Measurements from ENCODE around the gene PDRG1.
A peak's percentile ranks its signal among the peaks of the same experiment; 100 is the strongest.

PDRG1 gene

GRCh38 chr20:31951530-31952453 is at the start of gene PDRG1:
TSS of gene PDRG1 (minus strand) at chr20:31952046. CDS start at chr20:31951961, 85 bp downstream.
- peak; percentile 96 for DNase-seq

GRCh38 chr20:31998246-31998645 is 46.4 kb upstream of the PDRG1 start:
- no peak for DNase-seq

GRCh38 chr20:31996996-31997395 is 45.1 kb upstream of the PDRG1 start:
- DNase-seq = no peak

- DNase-seq = no peak
Observed at GRCh38 chr20:31992086-31992485, 40.2 kb upstream of the PDRG1 start.

- no peak for DNase-seq
Observed at GRCh38 chr20:31991339-31991705, 39.5 kb upstream of the PDRG1 start.

GRCh38 chr20:31990641-31991338 is 38.9 kb upstream of the PDRG1 start:
- DNase-seq = no peak

GRCh38 chr20:31989030-31989645 is 37.3 kb upstream of the PDRG1 start:
- DNase-seq = no peak

GRCh38 chr20:31988430-31989015 is 36.7 kb upstream of the PDRG1 start:
- DNase-seq = no peak

GRCh38 chr20:31987744-31988143 is 35.9 kb upstream of the PDRG1 start:
- DNase-seq = no peak

GRCh38 chr20:31984981-31985471 is 33.2 kb upstream of the PDRG1 start:
- no peak for DNase-seq

GRCh38 chr20:31981784-31982183 is 29.9 kb upstream of the PDRG1 start:
- no peak for DNase-seq

- no peak for DNase-seq
Observed at GRCh38 chr20:31979713-31980426, 28.0 kb upstream of the PDRG1 start.

- DNase-seq = no peak
Observed at GRCh38 chr20:31977080-31977479, 25.2 kb upstream of the PDRG1 start.

- DNase-seq = no peak
Observed at GRCh38 chr20:31975874-31976273, 24.0 kb upstream of the PDRG1 start.

GRCh38 chr20:31974951-31975487 is 23.2 kb upstream of the PDRG1 start:
- no peak for DNase-seq

GRCh38 chr20:31974296-31974695 is 22.4 kb upstream of the PDRG1 start:
- DNase-seq = no peak

- DNase-seq = no peak
Observed at GRCh38 chr20:31972471-31973021, 20.7 kb upstream of the PDRG1 start.

- DNase-seq = no peak
Observed at GRCh38 chr20:31969991-31970390, 18.1 kb upstream of the PDRG1 start.

- DNase-seq = peak; percentile 65 to 69
Observed at GRCh38 chr20:31968291-31969126, 16.7 kb upstream of the PDRG1 start.

GRCh38 chr20:31967830-31968249 is 16.0 kb upstream of the PDRG1 start, which contains the start of gene XKR7:
TSS of gene XKR7 (plus strand) at chr20:31968151. CDS start at chr20:31968176, 25 bp downstream.
- no peak for DNase-seq

Data from activated CD4-positive, alpha-beta T cell treated with anti-CD3 and anti-CD28 coated beads, Interleukin-2, amount 50 U/mL, for 4 hours (primary cell).